Measurements from ENCODE around the gene SERPINB1. TPM values are rescaled to one million over a fixed set of nuclear protein-coding genes. Genes with fewer than 3 reads are reported as not detected.
A peak's percentile ranks its signal among the peaks of the same experiment; 100 is the strongest.
"Not testable (repeated sequence)": the region's sequence is repeated elsewhere in the genome, so short reads cannot be mapped to it uniquely, and the experiment has no call there.

SERPINB1 gene
- total RNA-seq, 1 experiment from 2014 or later: 82.3 TPM

DNA sequence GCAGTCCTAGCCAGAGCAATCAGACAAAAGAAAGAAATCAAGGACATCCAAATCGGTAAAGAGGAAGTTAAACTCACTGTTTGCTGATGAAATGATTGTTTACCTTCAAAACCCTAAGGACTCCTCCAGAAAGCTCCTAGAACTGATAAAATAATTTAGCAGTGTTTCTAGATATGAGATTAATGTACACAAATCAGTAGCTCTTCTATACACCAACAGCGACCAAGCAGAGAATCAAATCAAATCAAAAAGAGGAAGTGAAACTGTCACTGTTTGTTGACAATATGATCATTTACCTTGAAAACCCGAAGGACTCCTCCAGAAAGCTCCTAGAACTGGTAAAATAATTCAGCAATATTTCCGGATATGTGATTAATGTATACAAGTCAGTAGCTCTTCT lies 39.8 kb upstream of the SERPINB1 start:
- Histone ChIP-seq H3K27me3 (ENCODE audit: insufficient read depth, low read depth) (no peaks in the 10 kb centered on the region), H3K9me2 (ENCODE audit: insufficient read depth) (no peaks in the 10 kb centered on the region), H2AFZ (0 out of 2 replicates have a peak overlapping the region, but pooled peaks have one; percentile 39), H3K4me3 (no peak overlapping the region), H3K36me3 (ENCODE audit: low read depth) (no peaks in the 10 kb centered on the region), H3K27ac (no peak overlapping the region), H3F3A (ENCODE audit: insufficient read depth, low read depth) (peaks cover 16% of the 10 kb centered on the region), H3K9me3 (ENCODE audit: insufficient read depth, low read depth) (no peaks in the 10 kb centered on the region), H3K4me1 (replicated peaks; ENCODE audit: insufficient read depth) (peaks cover 21% of the 10 kb centered on the region), H4K20me1 (ENCODE audit: insufficient read depth) (no peaks in the 10 kb centered on the region), H3K4me2 (0 out of 2 replicates have a peak overlapping the region, but pooled peaks have one; percentile 19), H3K79me2 (ENCODE audit: low read depth) (no peaks in the 10 kb centered on the region)
- intact Hi-C loops (cut with micrococcal nuclease; ENCODE audit: unreplicated experiment): no loop called here
- TF ChIP-seq, protein P1, sequence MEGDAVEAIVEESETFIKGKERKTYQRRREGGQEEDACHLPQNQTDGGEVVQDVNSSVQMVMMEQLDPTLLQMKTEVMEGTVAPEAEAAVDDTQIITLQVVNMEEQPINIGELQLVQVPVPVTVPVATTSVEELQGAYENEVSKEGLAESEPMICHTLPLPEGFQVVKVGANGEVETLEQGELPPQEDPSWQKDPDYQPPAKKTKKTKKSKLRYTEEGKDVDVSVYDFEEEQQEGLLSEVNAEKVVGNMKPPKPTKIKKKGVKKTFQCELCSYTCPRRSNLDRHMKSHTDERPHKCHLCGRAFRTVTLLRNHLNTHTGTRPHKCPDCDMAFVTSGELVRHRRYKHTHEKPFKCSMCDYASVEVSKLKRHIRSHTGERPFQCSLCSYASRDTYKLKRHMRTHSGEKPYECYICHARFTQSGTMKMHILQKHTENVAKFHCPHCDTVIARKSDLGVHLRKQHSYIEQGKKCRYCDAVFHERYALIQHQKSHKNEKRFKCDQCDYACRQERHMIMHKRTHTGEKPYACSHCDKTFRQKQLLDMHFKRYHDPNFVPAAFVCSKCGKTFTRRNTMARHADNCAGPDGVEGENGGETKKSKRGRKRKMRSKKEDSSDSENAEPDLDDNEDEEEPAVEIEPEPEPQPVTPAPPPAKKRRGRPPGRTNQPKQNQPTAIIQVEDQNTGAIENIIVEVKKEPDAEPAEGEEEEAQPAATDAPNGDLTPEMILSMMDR (conservative IDR thresholded peaks at IDR 0.05): no peak
- TF ChIP-seq EZH2 (IDR thresholded peaks at IDR 0.05; ENCODE audit: low read depth): no peak
- no TSS peak for BruUV-seq (replicated peaks)
- POLR2A ChIA-PET (ENCODE audit: unreplicated experiment): interaction anchor here (0.7 kb wide), 1 partner anchor 24 kb away, joined by 6 read pairs; no protein-coding TSS in a partner anchor
- no peak for DNase-seq
- CTCF ChIA-PET: no interaction called here

DNA sequence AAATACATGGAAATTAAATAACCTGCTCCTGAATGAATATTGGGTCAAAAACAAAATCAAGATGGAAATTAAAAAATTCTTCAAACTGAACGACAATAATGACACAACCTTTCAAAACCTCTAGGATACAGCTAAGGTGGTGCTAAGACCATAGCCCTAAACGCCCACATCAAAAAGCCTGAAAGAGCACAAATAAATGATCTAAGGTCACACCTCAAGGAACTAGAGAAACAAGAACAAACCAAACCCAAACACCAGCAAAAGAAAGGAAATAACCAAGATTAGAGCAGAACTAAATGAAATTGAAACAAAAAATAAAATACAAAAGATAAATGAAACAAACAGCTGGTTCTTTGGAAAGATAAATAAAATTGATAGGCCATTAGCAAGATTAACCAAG lies 38.5 kb upstream of the SERPINB1 start:
- H3K4me3 ChIP-seq; H3K36me3 ChIP-seq (ENCODE audit: low read depth); H2AFZ ChIP-seq; POLR2A ChIA-PET (ENCODE audit: unreplicated experiment); CTCF ChIA-PET; H3K4me2 ChIP-seq; intact Hi-C loops (cut with micrococcal nuclease; ENCODE audit: unreplicated experiment); DNase-seq; H3K79me2 ChIP-seq (ENCODE audit: low read depth); H4K20me1 ChIP-seq (ENCODE audit: insufficient read depth); H3K27ac ChIP-seq; H3K9me2 ChIP-seq (ENCODE audit: insufficient read depth); H3K9me3 ChIP-seq (ENCODE audit: insufficient read depth, low read depth); BruUV-seq (replicated peaks); H3K27me3 ChIP-seq (ENCODE audit: insufficient read depth, low read depth): not testable (repeated sequence)
- Histone ChIP-seq H3F3A (ENCODE audit: insufficient read depth, low read depth) (peaks cover 25% of the 10 kb centered on the region), H3K4me1 (replicated peaks; ENCODE audit: insufficient read depth) (peaks cover 21% of the 10 kb centered on the region)

DNA sequence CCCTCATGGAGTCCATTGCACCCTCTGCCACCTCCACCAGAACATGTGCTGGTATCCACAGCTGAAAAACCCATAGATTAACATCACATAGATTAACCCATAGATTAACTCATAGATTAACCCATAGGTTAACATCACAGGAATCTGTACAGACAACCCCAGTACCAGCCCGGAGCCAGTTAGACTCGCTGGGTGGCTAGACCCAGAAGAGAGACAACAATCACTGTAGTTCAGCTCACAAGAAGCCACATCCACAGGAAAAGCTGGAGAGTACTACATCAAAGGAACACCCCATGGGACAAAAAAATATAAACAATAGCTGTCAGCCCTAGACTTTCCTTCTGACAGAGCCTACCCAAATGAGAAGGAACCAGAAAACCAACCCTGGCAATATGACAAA lies 36.3 kb upstream of the SERPINB1 start:
- Histone ChIP-seq H3K36me3 (ENCODE audit: low read depth) (no peaks in the 10 kb centered on the region), H3K9me3 (ENCODE audit: insufficient read depth, low read depth) (no peaks in the 10 kb centered on the region), H3K4me1 (replicated peaks; ENCODE audit: insufficient read depth) (peaks cover 30% of the 10 kb centered on the region), H3K4me2 (peak overlapping the region; percentile 76), H3K27me3 (ENCODE audit: insufficient read depth, low read depth) (no peaks in the 10 kb centered on the region), H3K4me3 (no peak overlapping the region; the same call in 1 of the 2 replicates), H3K9me2 (ENCODE audit: insufficient read depth) (no peaks in the 10 kb centered on the region), H3K27ac (peak overlapping the region; percentile 99), H3K79me2 (ENCODE audit: low read depth) (no peaks in the 10 kb centered on the region), H3F3A (ENCODE audit: insufficient read depth, low read depth) (peaks cover 25% of the 10 kb centered on the region), H4K20me1 (ENCODE audit: insufficient read depth) (no peaks in the 10 kb centered on the region), H2AFZ (no peak overlapping the region)
- POLR2A ChIA-PET (ENCODE audit: unreplicated experiment): interaction anchor here (0.6 kb wide), 2 partner anchors 113 to 146 kb away, joined by 4 to 5 read pairs; no protein-coding TSS in a partner anchor
- BruUV-seq (replicated peaks): no TSS peak
- peak in 1 of 2 experiments; percentile 59 for DNase-seq
- intact Hi-C loops (cut with micrococcal nuclease; ENCODE audit: unreplicated experiment): loop anchor here (2.0 kb wide), 1 partner anchor 67 kb away; no protein-coding TSS in a partner anchor
- CTCF ChIA-PET: interaction anchor here (0.6 to 1.3 kb wide), 2 partner anchors 20 to 354 kb away, joined by 3 to 4 read pairs; no protein-coding TSS in a partner anchor
- TF ChIP-seq EZH2 (IDR thresholded peaks at IDR 0.05; ENCODE audit: low read depth): no peak
- TF ChIP-seq, protein P1 (conservative IDR thresholded peaks at IDR 0.05): no peak
